Adipose tissue (tissue), 3 donors: Measurements from ENCODE around the gene TNFRSF14. TPM values are rescaled to one million over a fixed set of nuclear protein-coding genes. Genes with fewer than 3 reads are reported as not detected.

Source experiments
- H3K27ac ChIP-seq: one replicate; pipeline ENCODE4 v1.5.1; 2013; ENCODE audit warnings: low read depth, low read length
- WGBS, 3 donors: extraction: QIAGEN DNeasy Blood & Tissue Kit; methylation state at CpG; one replicate each; pipeline ENCODE4 v1.1.7; 2013; 5-methylcytosine and 5-hydroxymethylcytosine counted together
- polyA plus RNA-seq, 3 donors: library from polyadenylated mRNA; stranded (reverse); fragments of 200-250 nt; gene quantifications; one replicate each; pipeline ENCODE4 v1.2.3, GENCODE V29; 2013
- donor health status: healthy with polysubstance abuse.
- donor health status: Bipolar disorder and iron deficiency.
- donor health status: healthy.

TNFRSF14 gene
- polyA plus RNA-seq, 3 donors: 21.8 to 92.2 (median 46.4) TPM

DNA sequence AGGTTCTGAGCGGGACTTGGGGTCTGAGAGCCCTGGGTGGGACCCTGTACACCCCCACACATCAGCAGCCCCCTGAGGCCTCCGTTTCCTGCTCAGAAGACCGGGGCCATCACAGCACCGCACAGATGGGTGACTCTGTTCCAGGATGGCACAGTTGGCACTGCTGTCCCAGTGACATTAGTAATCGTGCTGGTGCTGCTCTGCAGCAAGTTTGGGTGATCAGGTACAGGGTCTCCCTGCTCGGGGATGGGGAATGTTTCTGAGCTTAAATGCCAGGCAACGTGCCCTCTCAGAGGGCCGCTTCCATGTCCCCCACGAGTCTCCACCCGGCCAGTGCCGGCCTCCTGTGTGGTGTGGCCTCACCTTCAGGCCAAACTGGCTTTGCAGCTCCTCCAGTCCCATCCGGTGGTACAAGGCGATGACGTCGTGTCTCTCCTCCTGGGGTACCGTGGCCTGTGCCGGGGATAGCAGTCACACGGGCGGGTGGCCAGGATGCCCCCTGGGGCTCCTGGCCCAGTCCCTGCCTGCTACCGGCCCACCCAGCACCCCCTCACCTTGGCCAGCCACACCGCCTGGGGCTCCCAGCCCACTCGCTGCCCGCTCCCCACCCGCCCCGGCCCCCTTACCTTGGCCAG is 47.5 kb downstream of the TNFRSF14 start:
- WGBS, 3 donors: 71 to 84% (median 83%) methylated on average over 24 to 25 of the region's 25 CpGs
- H3K27ac ChIP-seq: no peak overlapping the region

DNA sequence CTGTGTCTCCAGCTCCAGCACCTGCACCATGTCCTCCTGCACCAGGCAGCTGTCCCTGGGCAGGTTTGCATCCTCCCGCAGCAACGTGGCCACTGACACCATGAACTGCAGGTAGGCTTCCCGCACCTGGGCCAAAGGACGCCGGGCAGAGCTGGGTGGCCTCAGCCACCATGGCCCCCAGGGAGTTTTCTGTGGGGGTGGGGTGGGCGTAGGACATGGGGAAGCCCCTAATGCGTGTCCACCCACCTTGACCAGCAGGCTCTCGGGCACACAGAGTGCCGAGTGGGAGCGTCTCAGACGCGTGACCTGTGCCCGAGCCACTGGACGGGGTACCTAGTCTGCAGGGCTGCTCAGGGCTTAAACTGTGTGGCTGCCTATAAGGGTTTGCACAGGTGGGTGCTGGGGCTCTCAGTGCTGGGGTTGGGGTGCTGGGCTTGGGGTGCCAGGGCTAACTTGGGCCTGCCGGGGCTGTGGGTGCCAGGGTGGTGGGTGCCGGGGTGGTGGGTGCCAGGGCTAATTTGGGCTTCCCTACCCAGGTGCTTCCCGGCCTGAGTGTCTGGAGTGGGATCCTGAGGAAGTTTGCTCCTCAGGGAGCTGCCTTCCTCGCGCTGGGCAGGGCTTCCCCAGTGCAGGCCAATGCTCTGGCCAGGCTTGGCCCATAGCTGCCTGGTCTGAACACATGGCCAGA is 48.1 kb downstream of the TNFRSF14 start:
- 81 to 87% (median 82%) methylated on average over 19 of the region's 19 CpGs for WGBS, 3 donors
- H3K27ac ChIP-seq: no peak overlapping the region

DNA sequence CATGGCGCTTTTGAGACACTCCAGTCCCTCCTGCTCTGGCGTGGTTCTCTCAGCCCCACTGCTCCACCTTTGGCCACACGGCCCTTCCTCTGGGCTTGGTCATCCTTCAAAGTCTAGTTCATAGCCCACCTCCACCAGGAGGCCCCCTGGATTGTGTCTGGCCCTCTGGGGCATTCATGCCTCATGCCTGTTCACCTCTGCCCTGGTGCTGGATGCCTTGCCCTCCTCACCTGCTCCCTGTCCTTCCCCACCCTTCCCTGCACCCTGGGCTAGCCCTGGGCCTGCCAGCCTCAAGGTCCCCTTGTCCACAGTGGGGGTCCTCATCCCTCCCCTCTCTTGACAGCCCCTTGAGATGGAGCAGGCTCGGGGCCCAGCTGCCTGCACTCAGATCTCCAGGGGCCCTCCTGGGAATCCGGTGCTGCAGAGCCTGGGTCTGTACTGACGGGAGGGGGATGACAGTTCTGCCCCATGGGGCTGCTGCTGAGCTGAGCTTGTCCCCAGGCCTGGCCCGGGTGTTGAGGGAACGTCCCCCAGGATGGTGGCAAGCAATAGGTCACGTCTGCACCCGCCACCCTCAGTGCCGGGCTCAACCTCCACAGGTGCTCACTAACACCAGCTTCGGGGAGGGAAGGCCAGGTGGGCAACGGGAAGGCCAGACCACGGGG is 48.8 kb downstream of the TNFRSF14 start:
- 73 to 83% (median 76%) methylated on average over 12 to 14 of the region's 14 CpGs for WGBS, 3 donors
- no peak overlapping the region for H3K27ac ChIP-seq

DNA sequence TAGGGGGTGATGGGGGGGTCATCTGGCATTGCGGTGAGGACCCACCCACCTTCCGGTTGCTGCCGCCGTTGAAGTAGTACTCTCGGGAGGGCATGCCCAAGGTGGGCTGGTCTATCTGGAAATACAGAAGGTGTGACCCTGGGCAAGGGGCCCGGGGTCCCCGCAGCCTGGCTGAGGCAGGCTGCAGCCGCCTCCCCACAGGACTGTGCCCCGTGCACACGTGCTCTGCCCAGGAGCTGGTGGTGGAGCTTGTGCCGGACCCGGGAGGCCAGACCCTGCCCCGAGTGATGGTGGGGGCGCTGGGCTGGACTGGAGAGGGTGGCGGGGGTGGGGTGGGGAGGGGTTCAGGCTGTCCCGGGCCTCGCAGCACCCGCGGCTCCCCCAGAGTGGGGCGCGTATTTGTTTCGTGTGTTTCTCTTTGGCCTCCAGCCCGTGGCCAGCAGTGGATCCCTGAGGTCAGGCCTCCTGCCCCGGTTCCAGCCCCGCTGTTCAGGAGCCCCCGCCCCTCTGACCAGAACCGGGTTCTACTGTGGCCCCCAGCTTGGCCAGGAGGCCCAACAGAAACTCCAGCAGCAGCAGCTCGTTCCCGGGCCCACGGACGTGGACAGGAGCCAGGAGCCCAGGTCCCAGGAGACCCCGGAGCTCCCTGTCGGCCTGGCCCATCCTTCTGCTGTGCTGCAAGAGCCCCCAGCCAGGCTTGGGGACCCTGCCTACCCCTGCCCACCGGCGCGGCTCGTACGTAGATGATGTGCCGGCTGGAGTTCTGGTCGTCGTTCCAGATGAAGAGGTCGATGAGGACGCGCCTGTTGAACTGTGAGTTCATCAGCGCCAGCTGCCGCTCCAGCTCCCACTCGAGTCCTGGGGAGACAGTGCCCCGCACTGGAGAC is 49.6 kb downstream of the TNFRSF14 start:
- 73 to 76% (median 76%) methylated on average over 40 to 48 of the region's 48 CpGs for whole genome bisulfite sequencing, 3 donors
- no peak overlapping the region for H3K27ac ChIP-seq

DNA sequence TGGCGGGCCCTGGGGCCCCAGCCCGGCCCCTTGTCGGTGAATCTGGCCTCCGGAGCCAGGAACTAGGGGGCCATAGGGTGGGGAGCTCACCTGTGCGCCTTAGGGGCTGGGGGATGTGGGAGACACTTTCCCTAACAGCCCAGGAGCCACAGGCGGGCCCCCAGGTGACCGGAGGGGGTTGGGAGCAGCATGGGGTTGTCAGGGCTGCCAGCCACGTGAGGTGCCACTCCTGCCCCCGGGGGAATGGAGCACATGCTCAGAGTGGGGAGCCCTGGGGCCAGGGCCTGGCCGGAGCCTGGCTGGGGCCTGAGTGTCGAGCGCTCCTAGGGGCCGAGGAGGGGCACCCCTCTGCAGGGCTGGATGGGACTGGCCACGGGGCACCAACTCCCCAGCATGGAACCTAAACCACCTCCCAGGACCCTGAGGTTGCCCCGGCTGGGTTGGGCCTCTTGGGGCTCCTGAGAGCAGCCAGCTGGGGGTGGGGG is 50.3 kb downstream of the TNFRSF14 start:
- 83 to 88% (median 84%) methylated on average over 13 to 15 of the region's 15 CpGs for WGBS, 3 donors

DNA sequence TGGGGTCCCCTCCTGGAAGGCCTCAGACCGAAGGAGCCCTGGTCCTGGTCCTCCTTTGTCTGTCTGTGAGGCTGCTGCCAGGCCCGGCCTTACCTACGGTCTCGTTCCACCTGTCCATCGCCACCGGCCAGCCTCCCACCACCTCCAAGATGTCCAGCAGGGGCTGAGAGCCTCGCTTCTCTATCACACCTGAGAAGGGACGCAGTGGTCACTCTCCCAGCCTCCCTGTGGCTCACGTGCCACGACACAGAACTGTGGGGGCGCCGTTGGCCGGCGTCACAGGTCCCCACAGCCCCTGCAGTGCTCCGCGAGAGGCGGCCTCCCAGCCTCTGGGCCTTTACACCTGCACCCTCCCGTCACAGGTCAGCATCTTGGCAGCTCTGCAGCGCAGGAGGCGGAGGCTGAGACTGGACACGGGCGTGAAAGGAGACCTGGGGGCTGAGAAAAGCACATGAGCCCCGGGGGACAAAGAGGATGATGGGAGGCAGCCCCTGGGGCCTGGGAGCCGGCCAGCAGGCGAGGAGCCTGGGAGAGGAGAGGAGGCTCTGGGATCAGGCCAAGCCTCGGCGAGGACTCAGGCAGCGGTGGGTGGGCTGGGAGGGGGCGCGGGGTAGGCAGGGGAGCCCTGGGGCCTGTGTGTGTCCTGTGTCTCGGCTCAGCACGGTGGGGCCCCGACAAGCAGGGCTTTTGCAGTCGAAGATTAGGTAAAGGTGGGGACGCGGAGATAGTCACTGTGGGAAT is 50.9 kb downstream of the TNFRSF14 start:
- H3K27ac ChIP-seq: no peak overlapping the region
- WGBS, 3 donors: 62 to 74% (median 70%) methylated on average over 31 to 36 of the region's 36 CpGs

More for the DNA sequence above, 50.3 kb downstream of the TNFRSF14 start:
- H3K27ac ChIP-seq: no peak overlapping the region

DNA sequence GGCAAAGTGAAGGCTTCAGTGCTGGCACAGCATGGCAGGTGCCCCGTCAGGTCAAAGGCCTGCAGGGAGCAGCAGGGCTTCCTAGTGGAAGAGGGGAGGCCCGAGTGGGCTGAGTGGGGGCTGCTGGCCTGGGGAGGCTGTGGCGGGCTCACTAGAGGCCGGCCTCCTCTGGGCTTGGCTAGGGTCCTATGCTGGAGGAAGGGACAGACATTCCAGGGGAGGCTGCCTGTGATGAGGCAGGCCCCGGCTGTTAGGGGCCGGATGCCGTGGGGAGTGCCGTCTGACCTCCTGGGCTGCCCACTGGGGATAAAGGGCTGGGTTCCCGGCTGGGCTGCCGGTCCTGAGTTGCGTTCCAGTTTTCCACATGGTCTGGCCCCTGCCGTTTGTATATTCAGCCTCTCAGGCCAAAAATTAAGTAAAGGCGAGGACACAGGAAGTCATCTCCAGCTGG is 51.5 kb downstream of the TNFRSF14 start:
- 49 to 74% (median 50%) methylated on average over 12 to 13 of the region's 13 CpGs for WGBS, 3 donors
- no peak overlapping the region for H3K27ac ChIP-seq

DNA sequence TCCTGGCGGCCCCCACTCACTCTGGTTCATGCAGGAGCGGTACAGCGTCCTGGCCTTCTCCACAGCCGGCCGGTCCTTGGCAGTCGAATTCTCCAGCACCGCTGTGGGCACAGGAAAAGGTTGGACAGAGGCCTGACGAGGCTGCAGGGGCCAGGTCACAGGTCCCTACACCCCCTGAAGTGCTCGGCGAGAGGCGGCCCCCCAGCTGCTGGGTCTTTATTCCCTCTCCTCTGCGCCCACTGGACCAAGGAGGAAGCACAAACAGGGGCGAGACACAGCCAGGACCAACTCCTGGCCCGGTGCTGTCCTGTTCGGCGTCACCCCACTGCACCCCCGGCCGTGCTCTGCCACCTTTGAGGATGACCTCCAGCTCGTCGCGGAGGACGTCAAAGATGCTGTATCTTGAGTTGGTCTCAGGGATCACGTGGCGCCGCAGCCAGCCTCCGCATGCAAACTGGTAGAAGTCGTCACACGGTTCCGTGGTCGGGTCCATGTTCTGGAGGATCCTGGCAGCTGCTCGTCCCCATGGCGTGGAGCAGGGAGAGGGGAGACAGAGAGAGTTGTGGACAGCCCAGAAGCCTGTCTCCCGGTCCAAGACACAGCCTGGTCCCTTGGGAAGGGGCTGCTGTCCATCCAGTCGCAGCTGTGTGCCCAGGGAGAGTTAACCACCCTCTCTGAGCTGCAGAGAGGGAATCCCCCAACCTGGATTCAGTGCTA is 53.3 kb downstream of the TNFRSF14 start:
- no peak overlapping the region for H3K27ac ChIP-seq
- WGBS, 3 donors: 86 to 89% (median 88%) methylated on average over 30 to 34 of the region's 34 CpGs

DNA sequence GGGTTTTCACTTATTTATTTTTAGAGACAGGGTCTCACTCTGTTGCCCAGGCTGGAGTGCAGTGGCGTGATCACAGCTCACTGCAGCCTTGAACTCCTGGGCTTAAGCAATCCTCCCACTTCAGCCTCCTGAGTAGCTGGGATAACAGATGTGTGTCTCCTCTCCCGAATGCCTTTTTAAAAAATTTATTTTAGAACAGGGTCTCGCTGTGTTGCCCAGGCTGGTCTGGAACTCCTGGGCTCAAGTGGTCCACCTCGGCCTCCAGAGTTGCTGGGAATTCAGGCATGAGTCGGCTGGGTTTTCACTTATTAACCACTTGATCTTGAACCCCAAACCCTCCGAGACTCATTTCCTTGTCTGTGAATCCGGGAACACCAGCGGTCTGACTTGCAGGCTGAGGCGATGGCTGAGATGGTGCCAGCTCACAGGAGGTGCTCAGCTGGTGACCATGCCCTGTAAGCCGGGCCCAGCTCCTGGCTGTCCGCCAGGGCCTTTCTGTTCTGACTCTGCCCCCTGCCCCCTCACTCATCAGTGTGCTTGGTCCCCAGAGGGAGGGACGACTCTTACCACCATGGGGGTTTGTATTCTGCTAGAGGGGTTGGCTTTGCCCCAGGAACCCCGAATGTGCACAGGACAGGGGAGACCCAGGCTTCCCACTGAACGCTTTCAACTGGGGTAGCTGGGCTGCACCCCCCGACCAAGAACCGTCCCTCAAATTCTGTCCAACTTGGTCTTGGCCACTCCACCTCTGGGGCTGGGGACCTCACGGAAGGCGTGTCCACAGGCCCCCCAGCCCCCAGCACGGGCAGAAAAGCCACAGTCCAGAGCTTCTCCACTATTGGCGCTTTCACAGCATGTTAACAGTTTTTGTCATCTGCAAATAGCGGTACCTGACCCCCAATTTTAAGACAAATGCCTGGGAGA is 54.1 kb downstream of the TNFRSF14 start:
- no peak overlapping the region for H3K27ac ChIP-seq
- 59 to 70% (median 66%) methylated on average over 21 of the region's 21 CpGs for WGBS, 3 donors

DNA sequence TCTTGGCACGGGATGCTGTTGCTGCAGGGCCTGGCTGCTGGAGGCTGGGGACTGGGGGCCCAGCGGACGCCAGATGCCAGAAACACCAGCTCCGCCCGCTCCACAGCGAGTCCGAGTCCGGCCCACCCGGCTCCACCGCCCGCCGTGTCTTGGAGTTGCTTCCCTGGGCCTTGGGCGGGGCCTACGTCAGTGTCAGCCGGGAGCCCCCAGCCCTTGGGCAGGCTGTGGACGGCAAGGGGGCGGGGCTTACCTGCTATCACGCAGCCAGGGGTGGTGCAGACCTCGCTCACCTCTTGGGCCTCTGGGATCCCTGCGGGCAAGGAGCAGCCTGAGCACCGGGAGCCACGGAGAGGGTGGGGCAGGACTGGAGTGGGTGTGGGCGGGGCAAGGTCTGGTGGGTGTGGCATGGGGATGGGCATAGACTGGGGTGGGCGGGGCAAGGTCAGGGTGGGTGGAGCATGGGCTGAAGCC is 54.9 kb downstream of the TNFRSF14 start:
- WGBS, 3 donors: 11 to 20% (median 12%) methylated on average over 20 to 24 of the region's 24 CpGs
- H3K27ac ChIP-seq: no peak overlapping the region

DNA sequence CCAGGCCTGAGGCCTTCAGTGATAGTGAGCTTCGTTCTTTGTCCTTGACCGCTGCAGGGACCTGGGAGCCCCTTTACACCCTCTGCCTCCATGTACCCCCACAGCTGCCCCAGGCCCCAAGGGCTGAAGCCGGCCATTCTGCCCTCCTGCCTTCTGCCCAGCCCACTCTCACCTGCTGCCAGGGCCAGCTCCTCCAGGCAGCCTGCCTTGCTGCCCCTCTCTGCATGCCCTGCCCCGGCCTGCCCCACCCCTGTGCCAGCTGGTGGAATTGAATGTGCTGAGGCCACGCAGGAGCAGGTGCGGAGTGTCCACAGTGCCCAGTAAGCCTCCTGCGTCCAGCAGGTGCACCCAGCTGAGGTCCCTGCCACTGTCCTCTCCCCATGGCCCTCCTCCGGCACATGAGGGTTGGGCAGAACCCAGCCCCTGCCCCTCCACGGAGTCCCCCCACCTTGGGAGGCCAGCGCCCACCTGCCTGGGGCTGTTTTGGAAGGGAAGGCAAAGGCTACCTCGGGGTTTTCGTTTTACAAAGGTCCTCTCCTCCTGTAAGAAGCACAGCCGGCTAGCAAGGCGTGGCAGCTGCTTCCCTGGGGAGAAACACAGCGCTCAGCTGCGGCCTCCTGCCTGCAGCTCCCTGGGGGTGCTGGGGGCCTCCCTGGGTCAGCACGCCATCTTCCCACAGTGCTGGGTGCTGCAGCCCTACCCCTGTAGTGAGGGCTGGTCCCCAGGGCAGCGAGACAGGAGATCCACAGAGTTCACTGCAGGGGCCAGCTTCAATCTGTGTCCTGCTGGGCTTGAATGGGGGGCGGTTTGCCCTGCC is 55.7 kb downstream of the TNFRSF14 start:
- WGBS, 3 donors: 82 to 86% (median 84%) methylated on average over 19 of the region's 19 CpGs
- H3K27ac ChIP-seq: no peak overlapping the region

DNA sequence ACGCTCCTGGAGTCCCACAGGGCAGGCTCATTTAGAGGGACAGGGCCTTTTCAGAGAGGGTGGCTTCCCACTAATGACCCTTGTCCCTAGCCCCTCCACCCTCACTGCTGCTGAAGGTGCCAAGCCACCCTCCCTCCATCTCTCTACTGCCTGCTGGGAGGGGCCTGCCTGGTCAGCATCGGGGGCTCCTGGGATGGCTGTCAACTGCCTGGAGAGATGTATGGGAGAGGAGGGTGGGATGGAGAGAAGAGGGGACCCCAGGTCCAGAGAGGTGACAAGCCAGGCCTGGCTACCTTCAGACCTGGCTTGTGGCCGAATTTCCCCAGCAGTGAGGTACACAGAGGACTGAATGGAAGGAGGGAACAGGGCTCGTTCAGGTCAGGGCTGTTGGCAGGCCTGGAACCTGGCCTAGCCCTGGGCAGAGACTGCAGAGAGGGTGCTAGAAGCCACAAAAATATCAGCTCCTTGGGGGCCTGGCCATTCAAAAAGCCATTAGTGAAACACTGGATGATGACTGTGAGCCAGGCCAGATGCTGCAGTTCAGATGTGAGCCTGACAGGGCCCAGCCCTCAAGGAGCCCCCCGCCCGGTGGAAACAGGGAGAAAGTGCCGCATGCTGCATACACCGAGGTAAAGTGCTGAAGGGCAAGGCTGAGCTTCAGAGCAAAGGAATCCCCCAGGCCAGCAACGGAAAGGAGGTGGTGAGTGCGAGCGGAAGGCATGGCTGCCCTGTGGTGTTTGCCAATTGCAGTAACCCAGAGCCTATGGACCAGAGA is 56.6 kb downstream of the TNFRSF14 start:
- H3K27ac ChIP-seq: no peak overlapping the region
- 79 to 87% (median 86%) methylated on average over 11 of the region's 11 CpGs for WGBS, 3 donors
